H9 (cell line): ENCODE results near the gene USP6NL. TPM values are rescaled to one million over a fixed set of nuclear protein-coding genes. Genes with fewer than 3 reads are reported as not detected.

Experiments
- DNase-seq: peaks from one replicate; pipeline ENCODE4 v3.0.0-alpha.2; 2017
- H2AFZ ChIP-seq: one replicate; pipeline ENCODE4 v1.6.1; 2013; ENCODE audit warnings: mild to moderate bottlenecking, low read length, control low read depth, moderate library complexity
- H2AK5ac ChIP-seq: 2 replicates; pipeline ENCODE4 v1.6.1; 2013; ENCODE audit warnings: low read length, control low read depth, mixed read lengths; ENCODE audit not compliant: insufficient read length
- H2BK120ac ChIP-seq: one replicate; pipeline ENCODE4 v1.6.1; 2013; ENCODE audit warnings: low read depth, mild to moderate bottlenecking, low read length, control low read depth, inconsistent platforms; ENCODE audit not compliant: poor library complexity, severe bottlenecking
- H2BK12ac ChIP-seq: 2 replicates; pipeline ENCODE4 v1.6.1; 2013; ENCODE audit warnings: low read length, control low read depth, mixed read lengths, low read depth; ENCODE audit not compliant: insufficient read length
- H2BK15ac ChIP-seq: 2 replicates; pipeline ENCODE4 v1.6.1; 2013; ENCODE audit warnings: low read depth, low read length, control low read depth
- H2BK20ac ChIP-seq: one replicate; pipeline ENCODE4 v1.6.1; 2013; ENCODE audit warnings: low read depth, mild to moderate bottlenecking, low read length, control low read depth, inconsistent platforms; ENCODE audit not compliant: poor library complexity, severe bottlenecking
- H2BK5ac ChIP-seq: 2 replicates; pipeline ENCODE4 v1.6.1; 2013; ENCODE audit warnings: low read length, control low read depth, mixed read lengths; ENCODE audit not compliant: insufficient read length
- H3K14ac ChIP-seq: 2 replicates; pipeline ENCODE4 v1.6.1; 2013; ENCODE audit warnings: low read length, control low read depth; ENCODE audit not compliant: insufficient read depth
- H3K18ac ChIP-seq: 2 replicates; pipeline ENCODE4 v1.6.1; 2013; ENCODE audit warnings: low read depth, mild to moderate bottlenecking, mixed read lengths, low read length, control low read depth; ENCODE audit not compliant: insufficient read length
- H3K23ac ChIP-seq: 2 replicates; pipeline ENCODE4 v1.6.1; 2013; ENCODE audit warnings: low read length, control low read depth, mixed read lengths, low read depth; ENCODE audit not compliant: insufficient read length
- H3K23me2 ChIP-seq: 2 replicates; pipeline ENCODE4 v1.6.1; 2013; ENCODE audit warnings: low read depth, mild to moderate bottlenecking, mixed read lengths, low read length, control low read depth; ENCODE audit not compliant: insufficient read length, poor library complexity, severe bottlenecking
- H3K27ac ChIP-seq: 2 replicates; pipeline ENCODE4 v1.5.1; 2013; ENCODE audit warnings: low read length, control low read depth, mixed read lengths, low read depth; ENCODE audit not compliant: insufficient read length
- H3K27me3 ChIP-seq: 2 replicates; pipeline ENCODE4 v1.6.1; 2013; ENCODE audit warnings: low read length, control low read depth, inconsistent platforms; ENCODE audit not compliant: insufficient read depth
- H3K4ac ChIP-seq: 2 replicates; pipeline ENCODE4 v1.6.1; 2013; ENCODE audit warnings: low read depth, mild to moderate bottlenecking, control low read depth, inconsistent platforms, low read length, moderate library complexity
- H3K4me1 ChIP-seq: 2 replicates; pipeline ENCODE4 v1.6.1; 2013; ENCODE audit warnings: low read length, control low read depth, inconsistent platforms; ENCODE audit not compliant: insufficient read depth
- H3K4me2 ChIP-seq: 2 replicates; pipeline ENCODE4 v1.6.1; 2013; ENCODE audit warnings: low read length, control low read depth, mixed read lengths; ENCODE audit not compliant: insufficient read length, insufficient read depth
- H3K56ac ChIP-seq: 2 replicates; pipeline ENCODE4 v1.6.1; 2013; ENCODE audit warnings: low read depth, mild to moderate bottlenecking, mixed read lengths, low read length, control low read depth; ENCODE audit not compliant: insufficient read length
- H3K79me1 ChIP-seq: 2 replicates; pipeline ENCODE4 v1.6.1; 2013; ENCODE audit warnings: low read depth, mild to moderate bottlenecking, moderate library complexity, low read length, control low read depth, inconsistent platforms; ENCODE audit not compliant: insufficient read depth, poor library complexity, severe bottlenecking
- H3K79me2 ChIP-seq: 2 replicates; pipeline ENCODE4 v1.6.1; 2013; ENCODE audit warnings: low read length, control low read depth, inconsistent platforms; ENCODE audit not compliant: insufficient read depth
- H3K9ac ChIP-seq: 2 replicates; pipeline ENCODE4 v1.6.1; 2013; ENCODE audit warnings: low read length, control low read depth, mixed read lengths; ENCODE audit not compliant: insufficient read length; ENCODE audit errors: extremely low read depth
- H3K9me3 ChIP-seq: one replicate; pipeline ENCODE4 v1.6.1; 2013; ENCODE audit warnings: low read depth, low read length, inconsistent platforms; ENCODE audit not compliant: control insufficient read depth
- H3T11ph ChIP-seq: one replicate; pipeline ENCODE4 v1.6.1; 2013; ENCODE audit warnings: mild to moderate bottlenecking, low read length, control low read depth, inconsistent platforms
- H4K20me1 ChIP-seq: one replicate; pipeline ENCODE4 v1.6.1; 2013; ENCODE audit not compliant: control insufficient read depth, insufficient read length, insufficient read depth
- H4K5ac ChIP-seq: 2 replicates; pipeline ENCODE4 v1.6.1; 2013; ENCODE audit warnings: low read depth, mild to moderate bottlenecking, mixed read lengths, low read length, control low read depth; ENCODE audit not compliant: insufficient read length
- H4K8ac ChIP-seq: replicated peaks from 2 replicates; pipeline ENCODE4 v1.6.1; 2013; ENCODE audit warnings: low read length, control low read depth, mixed read lengths, low read depth; ENCODE audit not compliant: insufficient read length
- H4K91ac ChIP-seq: 2 replicates; pipeline ENCODE4 v1.6.1; 2013; ENCODE audit warnings: low read depth, mild to moderate bottlenecking, moderate library complexity, mixed read lengths, low read length, control low read depth; ENCODE audit not compliant: insufficient read length
- H3K27ac Mint-ChIP-seq, 3 experiments: 2 replicates in 2 of 3; 3 replicates in 1 of 3; pipeline ENCODE4 v1.8.0; 2020 to 2021; ENCODE audit warnings: mixed read lengths in 3 of 3, mild to moderate bottlenecking in 1 of 3, moderate library complexity in 1 of 3
- H3K27me3 Mint-ChIP-seq: 2 replicates; pipeline ENCODE4 v1.8.0; 2021; ENCODE audit warnings: low read depth, mild to moderate bottlenecking, moderate library complexity, mixed read lengths
- H3K36me3 Mint-ChIP-seq, 3 experiments: 2 replicates in 2 of 3; 3 replicates in 1 of 3; pipeline ENCODE4 v1.8.0; 2020 to 2021; ENCODE audit warnings: low read depth in 3 of 3, mixed read lengths in 3 of 3; ENCODE audit not compliant: insufficient read depth in 1 of 3
- H3K4me1 Mint-ChIP-seq, 2 experiments: 2 replicates each; pipeline ENCODE4 v1.8.0; 2020; ENCODE audit warnings: mixed read lengths in 2 of 2
- H3K4me3 Mint-ChIP-seq, 2 experiments: 2 replicates in 1 of 2; 3 replicates in 1 of 2; pipeline ENCODE4 v1.8.0; 2020 to 2021; ENCODE audit warnings: mild to moderate bottlenecking in 2 of 2, mixed read lengths in 2 of 2, moderate library complexity in 1 of 2
- H3K9me3 Mint-ChIP-seq, 2 experiments: 2 replicates in 1 of 2; 3 replicates in 1 of 2; pipeline ENCODE4 v1.8.0; 2020; ENCODE audit warnings: mild to moderate bottlenecking in 2 of 2, mixed read lengths in 2 of 2, moderate library complexity in 1 of 2
- WGBS: extraction: QIAGEN DNeasy Blood & Tissue Kit; methylation state at CpG from one replicate; pipeline ENCODE4 v1.1.7; 2013; ENCODE audit warnings: missing lambda C conversion rate, low lambda C conversion rate, mixed read lengths; ENCODE audit not compliant: insufficient read length; ENCODE audit errors: extremely low coverage; 5-methylcytosine and 5-hydroxymethylcytosine counted together
- total RNA-seq: library from RNA; stranded (reverse); gene quantifications from 2 replicates; pipeline ENCODE4 v1.2.1, GENCODE V29; 2021
- TF ChIP-seq, protein P1 (sequence below): fragments of 200-600 bp; sonication (generic); conservative IDR thresholded peaks from 3 replicates; pipeline ENCODE4 v1.8.0; 2021; ENCODE audit warnings: antibody characterized with exemption, mild to moderate bottlenecking

Gene USP6NL
- total RNA-seq, 1 experiment from 2014 or later: 28.3 TPM

- Histone ChIP-seq H3K9me3 (no peaks in the 10 kb centered on the region), H3K79me1 (no peaks in the 10 kb centered on the region), H3T11ph (no peak overlapping the region), H3K4ac (no peak overlapping the region), H3K56ac (no peak overlapping the region), H4K91ac (no peak overlapping the region), H2BK120ac (no peak overlapping the region), H3K9ac (no peak overlapping the region), H3K27ac (no peak overlapping the region), H2AFZ (no peak overlapping the region), H3K79me2 (no peaks in the 10 kb centered on the region), H3K14ac (no peak overlapping the region), H3K23me2 (no peaks in the 10 kb centered on the region), H3K23ac (no peak overlapping the region), H3K18ac (no peak overlapping the region), H4K20me1 (no peaks in the 10 kb centered on the region), H3K4me1 (no peaks in the 10 kb centered on the region), H2BK5ac (no peak overlapping the region), H3K4me2 (no peak overlapping the region), H2BK20ac (no peak overlapping the region), H4K8ac (no peak overlapping the region), H3K27me3 (no peaks in the 10 kb centered on the region), H2AK5ac (no peak overlapping the region), H2BK12ac (no peak overlapping the region), H2BK15ac (no peak overlapping the region), H4K5ac (no peak overlapping the region)
- TF ChIP-seq, protein P1, sequence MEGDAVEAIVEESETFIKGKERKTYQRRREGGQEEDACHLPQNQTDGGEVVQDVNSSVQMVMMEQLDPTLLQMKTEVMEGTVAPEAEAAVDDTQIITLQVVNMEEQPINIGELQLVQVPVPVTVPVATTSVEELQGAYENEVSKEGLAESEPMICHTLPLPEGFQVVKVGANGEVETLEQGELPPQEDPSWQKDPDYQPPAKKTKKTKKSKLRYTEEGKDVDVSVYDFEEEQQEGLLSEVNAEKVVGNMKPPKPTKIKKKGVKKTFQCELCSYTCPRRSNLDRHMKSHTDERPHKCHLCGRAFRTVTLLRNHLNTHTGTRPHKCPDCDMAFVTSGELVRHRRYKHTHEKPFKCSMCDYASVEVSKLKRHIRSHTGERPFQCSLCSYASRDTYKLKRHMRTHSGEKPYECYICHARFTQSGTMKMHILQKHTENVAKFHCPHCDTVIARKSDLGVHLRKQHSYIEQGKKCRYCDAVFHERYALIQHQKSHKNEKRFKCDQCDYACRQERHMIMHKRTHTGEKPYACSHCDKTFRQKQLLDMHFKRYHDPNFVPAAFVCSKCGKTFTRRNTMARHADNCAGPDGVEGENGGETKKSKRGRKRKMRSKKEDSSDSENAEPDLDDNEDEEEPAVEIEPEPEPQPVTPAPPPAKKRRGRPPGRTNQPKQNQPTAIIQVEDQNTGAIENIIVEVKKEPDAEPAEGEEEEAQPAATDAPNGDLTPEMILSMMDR: no peak
- DNase-seq: peak; percentile 9
- Mint-ChIP-seq H3K9me3 (no peaks in the 10 kb centered on the region), H3K27ac (no peak overlapping the region), H3K4me1 (0 out of 4 replicates have a peak, but pooled peaks cover 0 to 3% of the 10 kb centered on the region in 2 experiments), H3K27me3 (peaks cover 1% of the 10 kb centered on the region), H3K4me3 (no peak overlapping the region), H3K36me3 (no peaks in the 10 kb centered on the region)
- no CpG with 5 or more reads among the region's 9 CpGs for WGBS
Observed at GRCh38 chr10:11658801-11659368, 47.4 kb upstream of the USP6NL start.
